ENCODE data around the gene GNB3.
A peak's percentile ranks its signal among the peaks of the same experiment; 100 is the strongest.

GNB3 gene

DNA sequence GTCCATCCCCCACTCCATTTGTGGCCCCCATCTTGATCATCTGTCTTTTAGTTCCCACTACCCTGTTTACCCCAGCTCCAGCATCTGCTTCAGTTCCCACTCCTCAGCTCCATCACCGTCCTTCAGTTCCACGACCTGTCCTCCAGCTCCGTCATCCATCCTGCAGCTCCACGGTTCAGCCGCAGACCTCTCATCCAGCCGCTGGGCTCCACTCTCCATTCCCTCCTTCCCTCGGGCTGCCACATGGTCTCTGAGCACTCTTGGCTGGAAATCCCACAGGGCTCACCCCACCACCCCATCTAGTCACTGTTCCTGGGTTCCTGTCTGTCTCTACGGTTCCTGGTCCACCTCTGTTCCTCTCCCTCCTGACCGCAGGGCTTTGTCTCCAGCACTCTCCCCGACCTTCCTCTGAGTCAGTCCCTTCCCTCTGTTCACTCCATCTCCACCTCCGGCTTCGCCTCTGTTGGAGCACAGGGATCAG is 15.8 kb upstream of the GNB3 start:
- Histone ChIP-seq H3K4me2 (ENCODE audit: low read length) (peak overlapping the region; percentile 94), H2BK5ac (ENCODE audit: low read length) (no peak overlapping the region), H2BK15ac (replicated peaks; ENCODE audit: low read depth) (no peak overlapping the region), H3K27me3 (ENCODE audit: insufficient read depth, low read length, poor library complexity) (peaks cover 2% of the 10 kb centered on the region), H3K4me3 (ENCODE audit: low read length) (peak overlapping the region; percentile 16), H3K18ac (ENCODE audit: low read length) (no peak overlapping the region), H3K27ac (ENCODE audit: low read depth, low read length) (no peak overlapping the region), H4K5ac (ENCODE audit: low read length) (no peak overlapping the region), H2AK5ac (ENCODE audit: low read length) (no peak overlapping the region), H3K36me3 (ENCODE audit: control insufficient read depth, insufficient read depth, low read length) (no peaks in the 10 kb centered on the region), H4K8ac (ENCODE audit: low read depth, low read length) (no peak overlapping the region), H3K56ac (ENCODE audit: low read length) (peak overlapping the region; percentile 75), H3K4ac (ENCODE audit: low read depth, low read length) (no peak overlapping the region), H3K4me1 (ENCODE audit: control insufficient read depth, low read depth, low read length) (peaks cover 9% of the 10 kb centered on the region), H3K9ac (ENCODE audit: low read length) (peak overlapping the region; percentile 61), H3K79me1 (ENCODE audit: low read length) (peaks cover 3% of the 10 kb centered on the region), H3K23ac (ENCODE audit: low read length) (no peak overlapping the region), H2BK120ac (ENCODE audit: low read depth, low read length) (no peak overlapping the region), H3K79me2 (ENCODE audit: control insufficient read depth, insufficient read depth, low read length) (peaks cover 4% of the 10 kb centered on the region)
- WGBS (ENCODE audit: extremely low coverage, insufficient coverage, low lambda C conversion rate) = no CpG with 5 or more reads among the region's 12 CpGs
- DNase-seq = peak; percentile 65

DNA sequence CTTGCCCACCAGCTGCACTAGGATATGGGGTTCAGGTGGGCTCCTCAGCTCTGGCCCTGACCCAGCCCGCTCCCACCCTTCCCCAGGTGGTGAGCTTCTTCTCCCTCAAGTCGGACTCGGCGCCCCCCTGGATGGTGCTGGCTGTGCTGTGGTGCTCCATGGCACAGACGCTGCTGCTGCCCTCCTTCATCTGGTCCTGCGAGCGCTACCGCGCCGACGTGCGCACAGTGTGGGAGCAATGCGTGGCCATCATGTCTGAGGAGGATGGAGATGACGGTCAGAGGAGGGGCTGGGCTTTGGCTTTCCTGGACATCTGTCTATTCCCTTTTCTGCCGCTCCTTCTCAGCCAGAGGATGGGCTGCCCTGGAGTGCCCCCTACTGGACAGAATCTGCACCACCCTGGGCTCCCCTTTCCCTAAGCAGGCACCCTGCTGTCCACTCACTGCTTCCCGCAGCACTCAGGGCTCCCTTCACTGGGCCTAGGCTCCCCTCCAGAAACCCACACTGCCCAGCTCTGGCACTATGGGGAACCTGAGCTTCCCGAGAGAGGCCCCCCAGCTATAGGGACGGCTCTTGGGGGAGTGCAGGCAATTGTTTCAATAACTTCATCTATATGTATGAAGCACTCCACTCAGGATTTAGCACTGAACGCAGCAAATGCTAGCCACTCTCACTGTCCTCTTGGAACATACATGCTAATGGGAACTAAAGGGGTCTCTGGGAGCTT is 15.2 kb upstream of the GNB3 start:
- Histone ChIP-seq H3K4me1 (ENCODE audit: control insufficient read depth, low read depth, low read length) (peaks cover 9% of the 10 kb centered on the region), H4K5ac (ENCODE audit: low read length) (no peak overlapping the region), H3K36me3 (ENCODE audit: control insufficient read depth, insufficient read depth, low read length) (no peaks in the 10 kb centered on the region), H2AK5ac (ENCODE audit: low read length) (no peak overlapping the region), H3K9ac (ENCODE audit: low read length) (peak overlapping the region; percentile 61), H3K56ac (ENCODE audit: low read length) (peak overlapping the region; percentile 75), H3K18ac (ENCODE audit: low read length) (no peak overlapping the region), H4K8ac (ENCODE audit: low read depth, low read length) (no peak overlapping the region), H3K4me3 (ENCODE audit: low read length) (peak overlapping the region; percentile 16), H3K79me2 (ENCODE audit: control insufficient read depth, insufficient read depth, low read length) (peaks cover 4% of the 10 kb centered on the region), H3K23ac (ENCODE audit: low read length) (no peak overlapping the region), H2BK15ac (replicated peaks; ENCODE audit: low read depth) (no peak overlapping the region), H3K79me1 (ENCODE audit: low read length) (peaks cover 8% of the 10 kb centered on the region), H3K27me3 (ENCODE audit: insufficient read depth, low read length, poor library complexity) (peaks cover 2% of the 10 kb centered on the region), H2BK5ac (ENCODE audit: low read length) (no peak overlapping the region), H3K4ac (ENCODE audit: low read depth, low read length) (no peak overlapping the region), H2BK120ac (ENCODE audit: low read depth, low read length) (no peak overlapping the region), H3K27ac (ENCODE audit: low read depth, low read length) (no peak overlapping the region), H3K4me2 (ENCODE audit: low read length) (peak overlapping the region; percentile 94)
- WGBS (ENCODE audit: extremely low coverage, insufficient coverage, low lambda C conversion rate) = no CpG with 5 or more reads among the region's 19 CpGs
- DNase-seq = peak; percentile 83

DNA sequence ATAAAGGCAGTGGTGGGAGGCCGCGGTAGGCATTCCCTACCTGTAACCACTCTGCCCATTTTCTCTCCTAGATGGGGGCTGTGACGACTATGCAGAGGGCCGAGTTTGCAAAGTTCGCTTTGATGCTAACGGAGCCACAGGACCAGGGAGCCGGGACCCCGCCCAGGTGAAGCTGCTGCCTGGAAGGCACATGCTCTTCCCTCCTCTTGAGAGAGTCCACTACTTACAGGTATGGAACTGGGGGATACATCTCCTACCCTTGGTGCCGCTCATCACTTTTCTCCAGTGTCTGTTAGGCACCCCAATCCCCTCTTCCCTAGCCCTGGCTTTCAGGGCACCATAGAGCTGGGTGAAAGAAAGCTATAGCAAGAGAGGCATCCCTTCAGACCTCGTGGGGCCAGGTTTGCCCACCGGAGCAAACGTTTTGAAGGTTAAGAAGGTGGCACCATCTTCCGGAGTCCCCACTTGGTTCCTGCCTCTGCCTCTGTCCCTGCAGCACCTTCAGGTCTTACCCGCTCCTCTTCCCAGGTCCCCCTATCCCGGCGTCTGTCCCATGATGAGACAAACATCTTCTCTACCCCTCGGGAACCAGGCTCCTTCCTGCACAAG is 14.5 kb upstream of the GNB3 start:
- no peak overlapping the region for H4K8ac ChIP-seq (ENCODE audit: low read depth, low read length)
- H3K56ac ChIP-seq (ENCODE audit: low read length) = no peak overlapping the region
- peaks cover 9% of the 10 kb centered on the region for H3K79me1 ChIP-seq (ENCODE audit: low read length)
- no peak overlapping the region for H3K4ac ChIP-seq (ENCODE audit: low read depth, low read length)
- no peak overlapping the region for H2BK15ac ChIP-seq (replicated peaks; ENCODE audit: low read depth)
- H3K27me3 ChIP-seq (ENCODE audit: insufficient read depth, low read length, poor library complexity) = peaks cover 2% of the 10 kb centered on the region
- H3K18ac ChIP-seq (ENCODE audit: low read length) = no peak overlapping the region
- H3K4me2 ChIP-seq (ENCODE audit: low read length) = no peak overlapping the region
- H2AK5ac ChIP-seq (ENCODE audit: low read length) = no peak overlapping the region
- no peak overlapping the region for H4K5ac ChIP-seq (ENCODE audit: low read length)
- no peak overlapping the region for H3K9ac ChIP-seq (ENCODE audit: low read length)
- H3K79me2 ChIP-seq (ENCODE audit: control insufficient read depth, insufficient read depth, low read length) = peaks cover 4% of the 10 kb centered on the region
- no peak overlapping the region for H2BK120ac ChIP-seq (ENCODE audit: low read depth, low read length)
- H3K4me3 ChIP-seq (ENCODE audit: low read length) = no peak overlapping the region
- no peak overlapping the region for H2BK5ac ChIP-seq (ENCODE audit: low read length)
- no peak overlapping the region for H3K27ac ChIP-seq (ENCODE audit: low read depth, low read length)
- peaks cover 6% of the 10 kb centered on the region for H3K4me1 ChIP-seq (ENCODE audit: control insufficient read depth, low read depth, low read length)
- no CpG with 5 or more reads among the region's 17 CpGs for WGBS (ENCODE audit: extremely low coverage, insufficient coverage, low lambda C conversion rate)
- no peak overlapping the region for H3K23ac ChIP-seq (ENCODE audit: low read length)
- H3K36me3 ChIP-seq (ENCODE audit: control insufficient read depth, insufficient read depth, low read length) = no peaks in the 10 kb centered on the region
- no peak for DNase-seq

DNA sequence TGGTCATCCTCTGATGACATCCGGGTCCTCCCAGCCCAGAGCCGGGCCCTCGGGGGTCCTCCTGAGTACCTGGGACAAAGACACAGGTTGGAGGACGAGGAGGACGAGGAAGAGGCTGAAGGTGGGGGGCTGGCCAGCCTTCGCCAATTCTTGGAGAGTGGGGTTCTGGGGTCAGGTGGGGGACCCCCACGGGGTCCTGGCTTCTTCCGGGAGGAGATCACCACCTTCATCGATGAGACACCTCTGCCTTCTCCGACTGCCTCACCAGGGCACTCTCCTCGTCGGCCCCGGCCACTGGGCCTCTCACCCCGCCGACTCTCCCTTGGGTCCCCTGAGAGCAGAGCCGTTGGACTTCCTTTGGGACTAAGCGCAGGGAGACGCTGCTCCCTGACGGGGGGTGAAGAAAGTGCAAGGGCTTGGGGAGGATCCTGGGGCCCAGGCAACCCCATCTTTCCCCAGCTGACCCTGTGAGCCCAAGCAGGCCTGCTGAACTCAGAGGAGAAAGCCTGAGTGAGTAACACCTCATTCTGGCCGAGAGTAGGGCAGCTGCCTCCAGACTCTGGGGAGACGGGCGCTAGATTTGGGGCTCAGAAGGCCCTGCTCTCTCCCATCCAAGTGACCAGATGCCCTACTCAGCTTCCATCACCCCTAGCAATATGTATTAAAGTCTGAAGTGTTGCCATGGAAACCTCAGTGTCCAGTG is 13.8 kb upstream of the GNB3 start:
- Histone ChIP-seq H3K27ac (ENCODE audit: low read depth, low read length) (no peak overlapping the region), H2BK120ac (ENCODE audit: low read depth, low read length) (no peak overlapping the region), H3K79me2 (ENCODE audit: control insufficient read depth, insufficient read depth, low read length) (peaks cover 4% of the 10 kb centered on the region), H3K18ac (ENCODE audit: low read length) (no peak overlapping the region), H3K4me3 (ENCODE audit: low read length) (no peak overlapping the region), H3K56ac (ENCODE audit: low read length) (peak overlapping the region; percentile 59), H2AK5ac (ENCODE audit: low read length) (no peak overlapping the region), H3K4me1 (ENCODE audit: control insufficient read depth, low read depth, low read length) (peaks cover 6% of the 10 kb centered on the region), H2BK5ac (ENCODE audit: low read length) (no peak overlapping the region), H3K27me3 (ENCODE audit: insufficient read depth, low read length, poor library complexity) (peaks cover 2% of the 10 kb centered on the region), H4K8ac (ENCODE audit: low read depth, low read length) (no peak overlapping the region), H3K36me3 (ENCODE audit: control insufficient read depth, insufficient read depth, low read length) (peaks cover 4% of the 10 kb centered on the region), H4K5ac (ENCODE audit: low read length) (no peak overlapping the region), H3K23ac (ENCODE audit: low read length) (no peak overlapping the region), H2BK15ac (replicated peaks; ENCODE audit: low read depth) (no peak overlapping the region), H3K79me1 (ENCODE audit: low read length) (peaks cover 12% of the 10 kb centered on the region), H3K4ac (ENCODE audit: low read depth, low read length) (no peak overlapping the region), H3K4me2 (ENCODE audit: low read length) (no peak overlapping the region), H3K9ac (ENCODE audit: low read length) (peak overlapping the region; percentile 45)
- WGBS (ENCODE audit: extremely low coverage, insufficient coverage, low lambda C conversion rate) = no CpG with 5 or more reads among the region's 22 CpGs
- no peak for DNase-seq

DNA sequence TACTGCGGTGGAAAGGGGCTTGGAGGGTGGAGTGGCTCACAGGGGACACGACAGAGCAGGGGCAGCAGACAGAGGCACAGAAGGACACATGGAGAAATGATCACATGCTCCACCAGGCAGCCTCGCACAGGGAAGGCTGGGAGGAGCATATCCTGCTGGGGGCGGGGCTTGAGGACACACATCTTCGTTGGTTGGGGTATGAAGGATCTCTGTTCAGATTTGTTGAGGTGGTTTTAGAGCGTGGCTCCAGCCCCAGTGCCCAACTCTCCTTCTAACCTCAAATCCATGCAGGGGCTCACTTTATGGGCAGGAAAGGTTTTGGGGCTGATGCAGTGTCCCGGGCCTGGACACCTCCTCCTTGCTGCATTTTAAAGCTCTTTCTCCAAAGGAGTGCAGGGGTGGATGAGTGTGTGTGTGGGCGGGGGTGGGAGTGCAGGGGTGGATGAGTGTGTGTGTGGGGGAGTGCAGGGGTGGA is 13.3 kb upstream of the GNB3 start:
- no peak overlapping the region for H4K8ac ChIP-seq (ENCODE audit: low read depth, low read length)
- no peak overlapping the region for H2BK120ac ChIP-seq (ENCODE audit: low read depth, low read length)
- no peak overlapping the region for H2BK15ac ChIP-seq (replicated peaks; ENCODE audit: low read depth)
- no peak overlapping the region for H3K23ac ChIP-seq (ENCODE audit: low read length)
- H3K4ac ChIP-seq (ENCODE audit: low read depth, low read length) = peak overlapping the region; percentile 10
- H2BK5ac ChIP-seq (ENCODE audit: low read length) = no peak overlapping the region
- no peak overlapping the region for H3K4me3 ChIP-seq (ENCODE audit: low read length)
- WGBS (ENCODE audit: extremely low coverage, insufficient coverage, low lambda C conversion rate) = no CpG with 5 or more reads among the region's 8 CpGs
- peak; percentile 92 for DNase-seq
- H3K18ac ChIP-seq (ENCODE audit: low read length) = no peak overlapping the region
- peaks cover 12% of the 10 kb centered on the region for H3K79me1 ChIP-seq (ENCODE audit: low read length)
- H3K27me3 ChIP-seq (ENCODE audit: insufficient read depth, low read length, poor library complexity) = peaks cover 2% of the 10 kb centered on the region
- no peak overlapping the region for H4K5ac ChIP-seq (ENCODE audit: low read length)
- peaks cover 4% of the 10 kb centered on the region for H3K36me3 ChIP-seq (ENCODE audit: control insufficient read depth, insufficient read depth, low read length)
- peak overlapping the region; percentile 51 for H3K56ac ChIP-seq (ENCODE audit: low read length)
- peak overlapping the region; percentile 45 for H3K9ac ChIP-seq (ENCODE audit: low read length)
- H3K79me2 ChIP-seq (ENCODE audit: control insufficient read depth, insufficient read depth, low read length) = peaks cover 4% of the 10 kb centered on the region
- H3K4me1 ChIP-seq (ENCODE audit: control insufficient read depth, low read depth, low read length) = peaks cover 2% of the 10 kb centered on the region
- H3K4me2 ChIP-seq (ENCODE audit: low read length) = no peak overlapping the region
- H3K27ac ChIP-seq (ENCODE audit: low read depth, low read length) = no peak overlapping the region
- no peak overlapping the region for H2AK5ac ChIP-seq (ENCODE audit: low read length)

All from mesendoderm (in vitro differentiated cells).